HFF-Myc (cell line): ENCODE measurements around the gene DENND1A.

Experiments used
- DNase-seq: peaks from one replicate; pipeline ENCODE4 v3.0.0-alpha.2; 2011; ENCODE audit warnings: low read depth; ENCODE audit errors: extremely low read depth
- H3K4me3 ChIP-seq: replicated peaks from 2 replicates; pipeline ENCODE4 v1.5.1; 2011; ENCODE audit warnings: low read depth, mild to moderate bottlenecking, control low read depth, low read length
- TF ChIP-seq, protein P1 (sequence below): IDR thresholded peaks from 2 replicates; pipeline ENCODE4 v1.5.1; 2012; ENCODE audit warnings: mild to moderate bottlenecking, low read depth, low read length, control low read depth; ENCODE audit errors: missing control alignments

DENND1A gene

DNA sequence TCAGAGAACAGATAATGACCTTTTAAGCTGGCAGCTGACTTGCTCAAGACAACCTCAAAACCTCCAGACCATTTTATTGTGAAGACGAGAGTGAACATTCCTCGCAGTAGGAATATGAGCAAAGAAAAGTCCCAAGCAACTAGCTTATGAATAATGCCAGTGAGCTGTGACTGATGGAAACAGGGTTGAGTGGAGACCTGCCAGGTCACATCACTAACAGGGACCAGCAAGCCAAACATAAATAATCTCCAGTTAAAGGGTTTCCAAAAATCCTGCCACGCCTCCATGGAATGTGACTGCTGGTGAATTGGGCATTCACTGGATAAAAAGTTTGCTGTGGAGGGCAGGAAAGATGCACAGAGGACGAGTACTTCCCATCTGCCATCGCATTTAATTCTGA lies 388.5 kb downstream of the DENND1A start:
- TF ChIP-seq, protein P1, sequence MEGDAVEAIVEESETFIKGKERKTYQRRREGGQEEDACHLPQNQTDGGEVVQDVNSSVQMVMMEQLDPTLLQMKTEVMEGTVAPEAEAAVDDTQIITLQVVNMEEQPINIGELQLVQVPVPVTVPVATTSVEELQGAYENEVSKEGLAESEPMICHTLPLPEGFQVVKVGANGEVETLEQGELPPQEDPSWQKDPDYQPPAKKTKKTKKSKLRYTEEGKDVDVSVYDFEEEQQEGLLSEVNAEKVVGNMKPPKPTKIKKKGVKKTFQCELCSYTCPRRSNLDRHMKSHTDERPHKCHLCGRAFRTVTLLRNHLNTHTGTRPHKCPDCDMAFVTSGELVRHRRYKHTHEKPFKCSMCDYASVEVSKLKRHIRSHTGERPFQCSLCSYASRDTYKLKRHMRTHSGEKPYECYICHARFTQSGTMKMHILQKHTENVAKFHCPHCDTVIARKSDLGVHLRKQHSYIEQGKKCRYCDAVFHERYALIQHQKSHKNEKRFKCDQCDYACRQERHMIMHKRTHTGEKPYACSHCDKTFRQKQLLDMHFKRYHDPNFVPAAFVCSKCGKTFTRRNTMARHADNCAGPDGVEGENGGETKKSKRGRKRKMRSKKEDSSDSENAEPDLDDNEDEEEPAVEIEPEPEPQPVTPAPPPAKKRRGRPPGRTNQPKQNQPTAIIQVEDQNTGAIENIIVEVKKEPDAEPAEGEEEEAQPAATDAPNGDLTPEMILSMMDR: no peak
- H3K4me3 ChIP-seq: no peak overlapping the region
- DNase-seq: no peak

DNA sequence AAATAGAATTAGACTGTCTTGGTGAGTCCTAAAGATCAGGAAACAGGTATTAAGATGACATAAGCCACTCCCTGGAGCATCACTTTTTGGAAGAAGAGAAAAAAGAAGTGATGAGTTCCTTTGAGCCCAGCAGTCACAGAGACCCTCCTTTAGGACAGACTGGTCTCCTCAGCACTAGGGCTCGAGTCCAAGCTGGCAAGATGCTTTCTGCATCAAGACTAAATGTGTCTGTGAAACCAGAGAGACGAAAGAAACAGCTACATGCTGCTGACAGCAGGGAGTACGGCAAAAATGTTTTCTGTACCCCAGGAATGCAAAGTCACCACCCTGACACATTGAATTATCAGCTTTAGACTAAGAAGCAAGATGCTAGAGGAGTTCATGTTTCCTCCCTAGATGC lies 389.5 kb downstream of the DENND1A start:
- TF ChIP-seq, protein P1: no peak
- H3K4me3 ChIP-seq: no peak overlapping the region
- no peak for DNase-seq

DNA sequence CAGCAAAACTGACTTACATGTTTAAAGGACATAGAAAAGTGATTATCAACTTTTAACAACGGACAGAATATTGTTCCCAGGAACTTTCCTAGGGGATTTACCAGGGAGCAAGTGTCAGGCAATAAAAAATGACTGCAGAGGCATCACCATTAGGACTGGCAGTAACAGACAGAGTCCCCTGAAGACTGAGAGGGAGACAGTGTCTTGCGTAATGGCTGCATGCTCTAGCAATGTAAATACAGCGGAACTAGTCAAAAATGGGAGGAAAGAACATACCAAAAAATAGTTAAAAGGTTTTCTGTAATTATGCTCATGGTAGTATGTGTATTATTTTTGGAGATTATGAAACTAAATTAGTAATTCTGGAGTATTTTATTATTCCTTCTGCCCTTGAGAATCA lies 392.1 kb downstream of the DENND1A start:
- TF ChIP-seq, protein P1: no peak
- no peak for DNase-seq
- H3K4me3 ChIP-seq: no peak overlapping the region

DNA sequence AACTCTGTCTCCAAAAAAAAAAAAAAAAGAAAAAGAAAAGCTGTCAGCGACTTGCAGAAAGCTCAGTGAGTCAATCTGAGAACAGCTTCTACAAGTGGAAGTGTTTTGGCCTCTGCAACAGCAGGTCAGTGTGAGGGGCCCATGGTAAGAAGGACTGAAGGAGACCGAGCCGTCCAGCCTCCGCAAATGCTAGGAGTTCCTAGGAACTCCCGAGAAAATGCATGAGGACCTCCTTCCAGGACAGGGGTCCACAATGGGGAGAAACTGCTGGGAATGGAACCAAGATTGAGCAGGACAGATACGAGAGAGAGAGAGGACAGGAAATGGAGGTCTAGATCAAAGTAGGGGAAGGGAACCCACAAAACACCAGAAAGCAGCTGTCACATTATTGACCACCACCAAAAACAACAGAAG lies 393.5 kb downstream of the DENND1A start:
- no peak overlapping the region for H3K4me3 ChIP-seq
- TF ChIP-seq, protein P1: no peak
- no peak for DNase-seq

DNA sequence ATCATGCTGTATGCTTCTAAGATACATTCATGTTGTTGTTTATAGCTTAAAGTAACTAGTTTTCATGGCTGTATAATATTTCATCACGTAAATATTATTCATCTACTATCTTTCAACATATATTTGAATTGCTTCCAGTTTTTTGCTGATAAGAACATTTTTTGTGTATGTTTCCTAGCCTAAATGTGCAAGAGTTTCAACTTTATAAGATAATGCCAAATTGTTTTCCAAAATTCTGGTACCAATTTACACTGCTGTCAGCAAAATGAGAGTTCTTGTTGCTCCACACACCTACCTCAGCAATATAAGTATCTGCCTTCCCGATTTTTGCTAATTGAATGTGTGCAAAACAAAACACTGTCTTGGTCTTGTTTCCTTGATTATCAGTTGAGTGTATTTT lies 395.6 kb downstream of the DENND1A start:
- no peak for DNase-seq
- no peak overlapping the region for H3K4me3 ChIP-seq
- TF ChIP-seq, protein P1: no peak

DNA sequence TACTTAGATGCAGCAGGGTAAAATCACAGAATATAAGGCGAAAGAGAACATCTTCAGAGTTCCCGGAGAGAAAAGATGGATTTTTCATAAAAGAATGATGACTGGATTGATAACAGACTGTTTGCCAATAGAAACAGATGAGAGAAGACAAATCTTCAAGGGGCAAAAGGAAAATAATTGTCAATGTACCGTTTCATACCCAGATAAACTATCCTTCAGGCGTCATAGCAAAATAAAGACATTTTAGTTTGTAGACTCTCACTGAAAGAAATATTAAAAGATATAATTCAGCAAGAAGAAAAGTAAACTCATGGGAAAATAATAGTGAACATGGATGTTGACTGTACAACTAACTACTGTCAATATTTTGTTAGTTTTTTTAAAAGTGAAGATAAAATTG lies 399.7 kb downstream of the DENND1A start:
- TF ChIP-seq, protein P1: no peak
- DNase-seq: no peak
- no peak overlapping the region for H3K4me3 ChIP-seq

DNA sequence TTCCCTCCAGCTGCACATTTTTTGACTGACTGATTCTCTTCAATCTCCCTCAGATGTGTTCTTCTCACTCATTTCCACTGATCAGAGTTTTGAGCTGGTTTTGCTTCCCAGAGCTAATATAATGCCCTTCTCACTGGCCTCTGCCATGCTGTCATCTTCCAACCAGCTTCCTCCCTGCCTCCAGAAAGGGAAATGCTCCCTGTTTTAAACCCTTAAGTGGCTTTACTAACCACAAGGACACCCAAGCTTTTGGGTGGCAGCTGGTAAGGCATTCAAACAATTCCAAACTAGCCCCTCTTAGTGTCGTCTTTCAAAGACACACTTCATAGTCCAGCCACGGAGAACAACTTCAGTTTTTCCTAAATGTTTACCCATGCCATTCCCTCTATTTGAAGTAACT lies 401.4 kb downstream of the DENND1A start:
- no peak for DNase-seq
- H3K4me3 ChIP-seq: no peak overlapping the region
- TF ChIP-seq, protein P1: no peak
